ENCODE data around the gene EPHA3.

Gene EPHA3

GRCh38 chr3:89234620-89235019 lies 127.2 kb downstream of the EPHA3 start:
- no peak for DNase-seq

DNA sequence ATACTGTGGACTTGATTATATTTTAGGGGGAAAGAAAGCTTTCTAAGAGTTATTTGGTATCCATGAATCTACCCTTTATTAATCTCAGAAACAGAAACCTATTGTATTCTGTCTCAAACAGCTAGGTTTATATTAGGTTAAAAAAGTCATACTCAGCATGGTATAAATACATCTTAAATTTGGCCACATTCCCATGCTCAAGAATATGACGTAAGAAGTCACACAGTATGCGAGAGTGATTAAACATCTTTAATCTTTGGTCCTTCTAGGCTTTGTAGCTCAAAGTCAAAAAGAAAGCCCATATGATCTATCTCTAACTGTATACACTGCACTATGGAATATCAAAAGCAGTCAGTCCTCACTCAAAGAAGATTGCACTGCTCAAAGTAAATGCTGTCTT lies 131.4 kb downstream of the EPHA3 start:
- DNase-seq = no peak

GRCh38 chr3:89239774-89240173 lies 132.4 kb downstream of the EPHA3 start:
- DNase-seq = no peak

DNA sequence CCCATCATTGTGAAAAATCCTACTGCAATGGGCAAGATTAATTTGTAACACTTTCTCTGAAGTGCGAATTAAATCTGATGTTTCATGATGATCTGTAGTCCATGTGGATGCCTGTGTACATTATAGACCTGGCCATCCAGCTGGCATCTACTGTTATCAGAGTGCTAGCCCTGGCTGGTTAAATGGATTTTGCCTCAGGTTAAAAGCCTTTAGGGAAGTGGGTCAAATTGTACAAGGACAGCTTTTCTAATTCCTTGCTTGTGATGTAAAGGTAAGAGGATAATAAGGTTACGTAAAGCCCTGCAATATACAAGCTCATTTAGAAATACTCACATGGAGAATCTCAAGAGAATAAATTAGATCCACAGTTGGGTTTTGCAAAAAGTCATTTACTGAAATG lies 138.2 kb downstream of the EPHA3 start:
- DNase-seq = no peak

DNA sequence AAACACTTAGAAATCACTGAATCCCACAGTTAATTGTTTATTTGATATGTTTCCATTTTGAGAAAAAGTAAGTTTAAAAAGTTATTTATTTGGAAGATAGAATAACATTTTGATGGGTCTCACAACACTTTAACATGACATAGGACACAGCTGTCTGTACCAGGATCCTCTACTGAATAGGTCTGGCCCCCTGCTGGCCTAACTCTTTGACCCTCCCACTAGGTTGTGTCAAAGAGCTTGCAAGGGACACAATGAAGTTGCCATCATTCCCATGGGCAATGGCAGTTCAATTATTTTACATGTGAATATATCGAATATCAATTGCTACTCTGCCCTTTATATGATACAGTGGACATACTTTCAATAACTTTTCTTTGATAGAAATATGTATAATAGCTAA lies 138.9 kb downstream of the EPHA3 start:
- no peak for DNase-seq

DNA sequence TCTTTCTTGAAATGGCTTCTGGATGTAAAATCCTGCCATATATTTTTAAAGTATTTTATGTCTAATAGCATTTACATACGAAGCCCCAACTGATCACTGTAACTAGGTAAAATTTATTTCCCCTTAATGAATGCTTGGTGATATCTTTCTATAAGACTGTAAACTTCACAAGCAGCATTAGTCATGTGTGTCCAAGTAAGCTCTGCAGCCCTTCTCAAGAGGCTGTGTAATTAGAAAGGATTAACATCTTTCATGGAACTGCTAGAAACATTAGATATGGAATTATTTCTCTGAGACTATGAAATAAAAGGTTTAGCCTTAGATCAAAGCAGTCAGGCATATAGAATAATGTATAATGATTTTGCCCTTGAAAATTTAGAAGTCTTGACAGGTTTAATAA lies 143.3 kb downstream of the EPHA3 start:
- no peak for DNase-seq

- no peak for DNase-seq
Measured at GRCh38 chr3:89252016-89252415, 144.6 kb downstream of the EPHA3 start.

- no peak for DNase-seq
Measured at GRCh38 chr3:89252860-89253259, 145.4 kb downstream of the EPHA3 start.

DNA sequence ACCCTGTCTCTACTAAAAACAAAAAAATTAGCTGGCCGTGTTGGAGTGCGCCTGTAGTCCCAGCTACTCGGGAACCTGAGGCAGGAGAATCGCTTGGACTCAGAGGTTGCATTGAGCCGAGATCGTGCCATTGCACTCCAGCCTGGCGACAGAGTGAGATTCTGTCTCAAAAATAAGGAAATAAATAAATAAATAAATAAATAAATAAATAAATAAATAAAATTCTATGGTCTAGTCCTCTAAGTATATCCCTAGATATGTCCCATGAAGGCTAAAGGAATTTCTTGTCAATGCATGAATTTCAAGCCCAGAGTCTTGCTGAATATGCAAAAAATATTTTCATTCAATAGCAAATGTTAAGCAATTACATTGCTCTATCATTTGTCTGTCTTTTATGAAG lies 149.0 kb downstream of the EPHA3 start:
- no peak for DNase-seq

- DNase-seq = no peak
Measured at GRCh38 chr3:89256882-89257281, 149.5 kb downstream of the EPHA3 start.

DNA sequence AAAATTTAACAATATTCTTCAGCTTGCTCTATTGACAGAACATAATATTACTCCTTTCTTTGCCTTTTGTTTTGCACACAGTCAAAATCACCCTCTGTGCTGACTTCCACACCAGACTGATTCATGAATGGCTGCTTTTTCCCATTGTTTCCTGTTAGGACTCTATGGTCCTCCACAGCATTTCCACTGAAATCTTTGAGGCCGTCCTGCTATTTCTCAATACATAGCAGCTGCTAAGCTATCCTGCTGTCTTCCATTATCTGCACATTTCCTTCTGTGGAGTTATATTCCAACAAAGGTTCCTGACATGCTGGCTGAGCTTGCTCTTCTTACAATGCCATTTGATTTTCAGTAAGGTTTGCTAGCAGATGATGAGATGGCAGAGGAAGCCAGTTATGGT lies 153.3 kb downstream of the EPHA3 start:
- no peak for DNase-seq

- DNase-seq = no peak
Measured at GRCh38 chr3:89261673-89262072, 154.3 kb downstream of the EPHA3 start.

DNA sequence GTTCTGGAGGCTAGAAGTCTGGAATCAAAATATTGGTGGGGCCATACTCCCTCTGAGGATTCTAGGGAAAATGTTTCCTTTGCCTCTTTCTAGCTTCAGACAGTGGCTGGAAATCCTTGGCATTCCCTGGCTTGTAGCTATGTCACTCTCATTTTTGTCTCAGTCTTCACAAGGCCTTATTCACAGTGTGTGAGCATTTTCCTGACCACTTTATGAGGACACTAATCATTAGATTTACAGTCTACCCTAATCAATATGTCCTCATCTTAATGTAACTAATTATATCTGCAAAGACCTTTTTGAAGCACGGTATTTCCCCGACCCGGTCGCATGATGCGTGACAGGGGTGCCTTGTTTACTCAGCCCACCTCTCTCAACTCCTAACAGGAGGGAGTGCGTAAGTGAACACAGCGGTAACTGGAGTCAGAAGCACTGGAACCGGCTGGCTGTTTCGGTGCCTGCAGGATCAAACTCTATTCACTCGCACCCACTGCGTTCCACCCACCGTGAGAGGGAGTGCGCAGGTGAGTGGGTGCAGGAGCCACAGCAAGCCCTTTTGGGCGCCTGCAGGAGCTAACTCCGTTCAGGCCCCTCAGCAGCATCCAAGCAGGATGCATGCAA lies 155.0 kb downstream of the EPHA3 start:
- no peak for DNase-seq

DNA sequence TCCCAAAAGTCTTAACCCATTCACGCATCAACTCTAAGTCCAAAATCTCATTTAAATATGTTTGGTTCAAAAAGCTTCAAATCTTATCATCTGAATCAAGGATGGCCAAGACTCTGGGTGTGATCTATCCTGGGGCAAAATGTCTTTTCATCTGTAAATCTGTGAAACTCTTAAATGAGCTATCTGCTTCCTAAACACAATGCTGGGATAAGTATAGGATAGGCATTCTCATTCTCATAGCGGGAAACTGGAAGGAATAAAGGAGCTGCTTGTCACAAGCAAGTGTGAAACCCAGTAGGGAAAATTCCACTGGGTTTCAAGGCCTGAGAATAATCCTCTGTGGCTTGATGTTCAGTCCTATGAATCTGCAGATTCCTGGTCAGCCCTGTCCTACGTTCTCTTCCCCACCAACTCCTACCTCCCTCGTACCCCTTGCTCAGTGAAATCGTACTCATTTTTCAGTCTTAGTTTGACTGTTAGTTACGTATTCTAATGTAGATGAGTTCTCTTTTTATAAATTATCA lies 156.7 kb downstream of the EPHA3 start:
- DNase-seq = no peak

DNA sequence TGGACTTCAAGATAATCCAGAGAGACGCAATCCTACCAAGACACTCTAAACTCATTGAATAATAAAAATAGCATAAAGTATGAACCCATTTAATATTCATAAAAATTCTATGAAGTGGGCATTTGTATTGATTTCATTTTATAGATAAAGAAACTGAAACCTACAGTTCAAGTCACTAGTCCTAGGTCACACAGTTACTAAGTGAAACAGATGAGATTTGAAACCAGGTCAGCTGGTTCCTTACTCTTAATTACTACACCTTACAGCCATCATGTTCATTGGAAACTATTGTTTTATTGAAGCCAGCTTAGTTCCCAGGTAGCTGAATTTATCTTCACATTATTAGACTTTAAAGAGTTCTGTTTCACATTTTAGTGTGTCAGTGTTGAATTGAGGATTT lies 158.7 kb downstream of the EPHA3 start:
- DNase-seq = no peak

- no peak for DNase-seq
Measured at GRCh38 chr3:89268059-89268458, 160.6 kb downstream of the EPHA3 start.

- DNase-seq = no peak
Measured at GRCh38 chr3:89270201-89270600, 162.8 kb downstream of the EPHA3 start.

DNA sequence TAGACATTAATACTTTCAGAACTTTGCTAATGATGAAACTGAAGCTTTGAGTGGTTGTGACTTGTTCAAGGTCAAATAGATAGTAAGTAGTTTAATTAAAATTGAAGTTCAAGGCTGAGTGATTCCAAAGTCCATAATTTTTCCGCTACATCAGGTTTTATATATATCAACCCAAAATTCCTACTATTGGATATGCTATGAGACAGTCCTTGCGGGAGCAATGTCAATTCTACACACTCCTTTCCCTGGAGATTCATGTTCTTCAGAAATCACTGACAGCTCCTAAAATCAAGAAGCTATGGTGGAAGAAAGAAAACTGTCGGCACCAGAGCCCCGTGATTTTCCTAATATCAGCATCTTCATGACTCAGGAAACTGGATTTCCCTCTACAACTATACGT lies 167.6 kb downstream of the EPHA3 start:
- no peak for DNase-seq

- no peak for DNase-seq
Measured at GRCh38 chr3:89276116-89276515, 168.7 kb downstream of the EPHA3 start.

DNA sequence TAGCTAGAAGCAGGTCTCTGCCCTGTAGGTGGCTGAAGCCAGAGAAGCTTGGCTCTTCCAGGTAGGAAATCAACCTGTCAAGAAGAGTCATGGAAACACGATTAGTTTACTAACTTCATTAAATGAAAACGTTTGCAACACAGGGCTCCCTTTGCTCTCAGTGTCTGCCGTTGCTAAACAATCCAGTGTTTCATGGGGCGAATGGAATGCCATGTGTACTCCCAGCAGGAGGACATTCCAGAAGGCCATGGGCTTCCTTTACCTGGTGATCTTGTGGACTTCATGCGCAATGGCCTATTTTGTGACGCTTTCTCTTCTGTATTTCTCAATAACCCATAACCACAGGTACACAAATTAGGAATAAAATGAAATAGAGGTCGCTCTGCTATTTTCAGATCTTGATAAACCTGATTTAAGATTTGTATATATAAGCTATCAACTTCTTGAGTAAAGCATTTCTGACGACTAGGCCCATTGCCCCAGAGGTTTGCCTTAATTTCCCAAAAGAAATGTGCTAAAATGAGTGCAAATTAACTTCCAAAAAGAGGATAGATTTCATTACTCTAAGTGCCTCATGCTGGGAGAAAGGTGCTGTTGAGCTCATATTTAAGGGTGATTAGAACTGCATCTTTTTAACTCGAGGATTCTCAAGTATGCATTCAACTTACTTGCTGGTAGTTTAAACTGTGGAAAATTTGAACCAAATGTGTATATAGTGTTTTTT lies 171.0 kb downstream of the EPHA3 start:
- no peak for DNase-seq

GRCh38 chr3:89280301-89280700 lies 172.9 kb downstream of the EPHA3 start:
- no peak for DNase-seq

- no peak for DNase-seq
Measured at GRCh38 chr3:89280822-89281365, 173.5 kb downstream of the EPHA3 start.

GRCh38 chr3:89287902-89288508 lies 180.6 kb downstream of the EPHA3 start:
- no peak for DNase-seq
